HepG2 (cell line): ENCODE measurements around the gene CCL8.

Experiments used
- MLX ChIP-seq: IDR thresholded peaks from 2 replicates; pipeline ENCODE4 v1.6.1; 2016
- THAP11 ChIP-seq: IDR thresholded peaks from 2 replicates; pipeline ENCODE4 v1.6.1; 2016; ENCODE audit warnings: missing biosample characterization, missing genetic modification reagents
- ZBTB1 ChIP-seq: sonication (generic); formaldehyde crosslinking; IDR thresholded peaks from 2 replicates; pipeline ENCODE4 v1.4.0; 2020; ENCODE audit warnings: missing genetic modification reagents, borderline replicate concordance
- ZNF326 ChIP-seq: sonication (generic); formaldehyde crosslinking; IDR thresholded peaks from 2 replicates; pipeline ENCODE4 v1.4.0; 2020; ENCODE audit warnings: missing genetic modification reagents, borderline replicate concordance
- TF ChIP-seq, protein P1 (sequence below): sonication (generic); formaldehyde crosslinking; IDR thresholded peaks from 2 replicates; pipeline ENCODE4 v1.4.0; 2020; ENCODE audit warnings: missing genetic modification reagents, mild to moderate bottlenecking, borderline replicate concordance

DNA sequence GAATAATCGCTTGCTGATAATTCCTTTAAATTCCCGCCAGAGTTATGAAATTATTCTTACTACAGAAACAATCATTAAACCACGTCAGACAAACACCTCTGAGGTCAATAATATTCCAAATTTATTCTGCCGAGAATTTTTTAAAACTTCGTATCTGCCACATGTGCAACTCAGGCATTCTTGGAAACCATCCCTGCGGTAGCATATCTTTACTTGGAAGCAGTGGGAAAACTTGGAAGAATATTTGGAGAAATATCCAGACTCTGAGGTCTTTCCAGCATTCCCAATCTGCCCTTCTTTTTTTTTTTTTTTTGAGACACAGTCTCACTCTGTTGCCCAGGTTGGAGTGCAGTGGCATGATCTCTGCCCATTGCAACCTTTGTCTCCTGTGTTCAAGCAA is 35.7 kb upstream of the CCL8 start:
- TF ChIP-seq THAP11 (CRISPR knock-in tag) = no peak
- no peak for TF ChIP-seq MLX (CRISPR knock-in tag)
- TF ChIP-seq ZNF326 (CRISPR knock-in tag) = no peak
- TF ChIP-seq ZBTB1 = no peak
- TF ChIP-seq, protein P1, sequence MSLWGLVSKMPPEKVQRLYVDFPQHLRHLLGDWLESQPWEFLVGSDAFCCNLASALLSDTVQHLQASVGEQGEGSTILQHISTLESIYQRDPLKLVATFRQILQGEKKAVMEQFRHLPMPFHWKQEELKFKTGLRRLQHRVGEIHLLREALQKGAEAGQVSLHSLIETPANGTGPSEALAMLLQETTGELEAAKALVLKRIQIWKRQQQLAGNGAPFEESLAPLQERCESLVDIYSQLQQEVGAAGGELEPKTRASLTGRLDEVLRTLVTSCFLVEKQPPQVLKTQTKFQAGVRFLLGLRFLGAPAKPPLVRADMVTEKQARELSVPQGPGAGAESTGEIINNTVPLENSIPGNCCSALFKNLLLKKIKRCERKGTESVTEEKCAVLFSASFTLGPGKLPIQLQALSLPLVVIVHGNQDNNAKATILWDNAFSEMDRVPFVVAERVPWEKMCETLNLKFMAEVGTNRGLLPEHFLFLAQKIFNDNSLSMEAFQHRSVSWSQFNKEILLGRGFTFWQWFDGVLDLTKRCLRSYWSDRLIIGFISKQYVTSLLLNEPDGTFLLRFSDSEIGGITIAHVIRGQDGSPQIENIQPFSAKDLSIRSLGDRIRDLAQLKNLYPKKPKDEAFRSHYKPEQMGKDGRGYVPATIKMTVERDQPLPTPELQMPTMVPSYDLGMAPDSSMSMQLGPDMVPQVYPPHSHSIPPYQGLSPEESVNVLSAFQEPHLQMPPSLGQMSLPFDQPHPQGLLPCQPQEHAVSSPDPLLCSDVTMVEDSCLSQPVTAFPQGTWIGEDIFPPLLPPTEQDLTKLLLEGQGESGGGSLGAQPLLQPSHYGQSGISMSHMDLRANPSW (CRISPR knock-in tag) = no peak
